SK-N-SH (cell line): ENCODE measurements around the gene CYTH3.

Source experiments
- CTCF ChIP-seq: fragments of 200-600 bp; sonication (generic); IDR thresholded peaks from 2 replicates; pipeline ENCODE4 v1.6.1; 2017; ENCODE audit warnings: antibody characterized with exemption, mild to moderate bottlenecking, moderate library complexity
- FOXM1 ChIP-seq: IDR thresholded peaks from 2 replicates; pipeline ENCODE4 v1.4.0; 2012; ENCODE audit warnings: low read depth, mild to moderate bottlenecking
- GABPA ChIP-seq: IDR thresholded peaks from 2 replicates; pipeline ENCODE4 v1.4.0; 2012; ENCODE audit warnings: low read depth, mild to moderate bottlenecking
- NRF1 ChIP-seq: IDR thresholded peaks from 2 replicates; pipeline ENCODE4 v1.6.1; 2012; ENCODE audit warnings: low read depth, mild to moderate bottlenecking, low read length
- RFX5 ChIP-seq: IDR thresholded peaks from 2 replicates; pipeline ENCODE4 v1.6.1; 2012; ENCODE audit warnings: mild to moderate bottlenecking, improper control_type of control experiment, low read length

- TF ChIP-seq NRF1, result no peak
- TF ChIP-seq CTCF, result no peak
- TF ChIP-seq FOXM1, result no peak
- TF ChIP-seq RFX5, result no peak
- no peak for TF ChIP-seq GABPA
These were observed 107.3 kb downstream of the CYTH3 start for GRCh38 chr7:6165075-6165474.
